ENCODE results near the gene MUC5B. TPM values are rescaled to one million over a fixed set of nuclear protein-coding genes. Genes with fewer than 3 reads are reported as not detected.
A peak's percentile ranks its signal among the peaks of the same experiment; 100 is the strongest.

Gene MUC5B
- total RNA-seq, 1 experiment from 2014 or later = 1.6 TPM

DNA sequence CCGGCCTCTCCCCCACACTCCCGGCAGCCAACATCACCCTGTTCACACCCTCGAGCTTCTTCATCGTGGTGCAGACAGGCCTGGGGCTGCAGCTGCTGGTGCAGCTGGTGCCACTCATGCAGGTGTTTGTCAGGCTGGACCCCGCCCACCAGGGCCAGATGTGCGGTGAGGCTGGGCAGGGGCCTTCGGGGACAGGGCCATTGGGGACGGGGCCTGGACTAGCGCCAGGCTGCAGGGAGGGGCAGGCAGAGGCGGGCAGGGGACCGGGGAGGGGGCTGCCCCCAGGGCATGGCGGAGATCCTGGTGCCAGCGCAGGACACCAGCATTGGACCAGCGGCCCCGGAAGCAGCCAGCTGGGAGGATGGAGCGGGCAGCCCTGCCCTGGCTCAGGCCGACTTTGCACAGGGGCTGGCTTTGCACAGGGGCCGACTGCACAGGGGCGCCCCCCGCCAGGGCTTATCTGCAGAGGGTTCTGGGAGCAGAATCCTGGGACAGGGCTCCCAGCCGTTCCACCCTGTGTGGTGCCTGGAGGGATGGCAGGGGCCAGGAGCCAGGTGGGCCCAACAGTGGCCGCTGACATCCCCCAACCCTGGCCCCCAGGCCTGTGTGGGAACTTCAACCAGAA is 8.6 kb downstream of the MUC5B start:
- DNase-seq (ENCODE audit: low spot score) (no peak), ATAC-seq (no peak)
- no peaks in the 10 kb centered on the region for H3K36me3 Mint-ChIP-seq
- H3K4me1 Mint-ChIP-seq = no peaks in the 10 kb centered on the region
- H3K4me3 Mint-ChIP-seq = no peak overlapping the region
- no peak overlapping the region for H3K27ac Mint-ChIP-seq
- ChIA-PET POLR2A (no interaction called here), CTCF (no interaction called here)
- H3K9me3 Mint-ChIP-seq = no peaks in the 10 kb centered on the region
- TF ChIP-seq FOXP1 (CRISPR knock-in tag; IDR thresholded peaks at IDR 0.05; ENCODE audit: borderline replicate concordance) (no peak), PREB (CRISPR knock-in tag; IDR thresholded peaks at IDR 0.05; ENCODE audit: borderline replicate concordance) (no peak), ZNF121 (CRISPR knock-in tag; IDR thresholded peaks at IDR 0.05) (no peak), HMGA2 (CRISPR knock-in tag; IDR thresholded peaks at IDR 0.05) (no peak), ZNF232 (CRISPR knock-in tag; IDR thresholded peaks at IDR 0.05) (no peak), TEAD1 (CRISPR knock-in tag; IDR thresholded peaks at IDR 0.05) (no peak), ZNF263 (CRISPR knock-in tag; IDR thresholded peaks at IDR 0.05; ENCODE audit: low read depth) (no peak), ZNF138 (CRISPR knock-in tag; conservative IDR thresholded peaks at IDR 0.05) (no peak), ZNF423 (CRISPR knock-in tag; IDR thresholded peaks at IDR 0.05) (no peak), ATF6 (CRISPR knock-in tag; IDR thresholded peaks at IDR 0.05) (no peak), ATF1 (CRISPR knock-in tag; IDR thresholded peaks at IDR 0.05) (no peak), NFYB (CRISPR knock-in tag; conservative IDR thresholded peaks at IDR 0.05; ENCODE audit: low read depth) (no peak), NFATC4 (CRISPR knock-in tag; IDR thresholded peaks at IDR 0.05) (no peak)
- TF ChIP-seq, protein P1, sequence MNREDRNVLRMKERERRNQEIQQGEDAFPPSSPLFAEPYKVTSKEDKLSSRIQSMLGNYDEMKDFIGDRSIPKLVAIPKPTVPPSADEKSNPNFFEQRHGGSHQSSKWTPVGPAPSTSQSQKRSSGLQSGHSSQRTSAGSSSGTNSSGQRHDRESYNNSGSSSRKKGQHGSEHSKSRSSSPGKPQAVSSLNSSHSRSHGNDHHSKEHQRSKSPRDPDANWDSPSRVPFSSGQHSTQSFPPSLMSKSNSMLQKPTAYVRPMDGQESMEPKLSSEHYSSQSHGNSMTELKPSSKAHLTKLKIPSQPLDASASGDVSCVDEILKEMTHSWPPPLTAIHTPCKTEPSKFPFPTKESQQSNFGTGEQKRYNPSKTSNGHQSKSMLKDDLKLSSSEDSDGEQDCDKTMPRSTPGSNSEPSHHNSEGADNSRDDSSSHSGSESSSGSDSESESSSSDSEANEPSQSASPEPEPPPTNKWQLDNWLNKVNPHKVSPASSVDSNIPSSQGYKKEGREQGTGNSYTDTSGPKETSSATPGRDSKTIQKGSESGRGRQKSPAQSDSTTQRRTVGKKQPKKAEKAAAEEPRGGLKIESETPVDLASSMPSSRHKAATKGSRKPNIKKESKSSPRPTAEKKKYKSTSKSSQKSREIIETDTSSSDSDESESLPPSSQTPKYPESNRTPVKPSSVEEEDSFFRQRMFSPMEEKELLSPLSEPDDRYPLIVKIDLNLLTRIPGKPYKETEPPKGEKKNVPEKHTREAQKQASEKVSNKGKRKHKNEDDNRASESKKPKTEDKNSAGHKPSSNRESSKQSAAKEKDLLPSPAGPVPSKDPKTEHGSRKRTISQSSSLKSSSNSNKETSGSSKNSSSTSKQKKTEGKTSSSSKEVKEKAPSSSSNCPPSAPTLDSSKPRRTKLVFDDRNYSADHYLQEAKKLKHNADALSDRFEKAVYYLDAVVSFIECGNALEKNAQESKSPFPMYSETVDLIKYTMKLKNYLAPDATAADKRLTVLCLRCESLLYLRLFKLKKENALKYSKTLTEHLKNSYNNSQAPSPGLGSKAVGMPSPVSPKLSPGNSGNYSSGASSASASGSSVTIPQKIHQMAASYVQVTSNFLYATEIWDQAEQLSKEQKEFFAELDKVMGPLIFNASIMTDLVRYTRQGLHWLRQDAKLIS (CRISPR knock-in tag; IDR thresholded peaks at IDR 0.05; ENCODE audit: borderline replicate concordance) = no peak
- TF ChIP-seq, protein P2, sequence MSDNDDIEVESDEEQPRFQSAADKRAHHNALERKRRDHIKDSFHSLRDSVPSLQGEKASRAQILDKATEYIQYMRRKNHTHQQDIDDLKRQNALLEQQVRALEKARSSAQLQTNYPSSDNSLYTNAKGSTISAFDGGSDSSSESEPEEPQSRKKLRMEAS (CRISPR knock-in tag; IDR thresholded peaks at IDR 0.05) = no peak
- TF ChIP-seq, protein P3, sequence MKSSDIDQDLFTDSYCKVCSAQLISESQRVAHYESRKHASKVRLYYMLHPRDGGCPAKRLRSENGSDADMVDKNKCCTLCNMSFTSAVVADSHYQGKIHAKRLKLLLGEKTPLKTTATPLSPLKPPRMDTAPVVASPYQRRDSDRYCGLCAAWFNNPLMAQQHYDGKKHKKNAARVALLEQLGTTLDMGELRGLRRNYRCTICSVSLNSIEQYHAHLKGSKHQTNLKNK (CRISPR knock-in tag; IDR thresholded peaks at IDR 0.05) = no peak
- H3K27me3 Mint-ChIP-seq (ENCODE audit: low read depth) = no peaks in the 10 kb centered on the region

DNA sequence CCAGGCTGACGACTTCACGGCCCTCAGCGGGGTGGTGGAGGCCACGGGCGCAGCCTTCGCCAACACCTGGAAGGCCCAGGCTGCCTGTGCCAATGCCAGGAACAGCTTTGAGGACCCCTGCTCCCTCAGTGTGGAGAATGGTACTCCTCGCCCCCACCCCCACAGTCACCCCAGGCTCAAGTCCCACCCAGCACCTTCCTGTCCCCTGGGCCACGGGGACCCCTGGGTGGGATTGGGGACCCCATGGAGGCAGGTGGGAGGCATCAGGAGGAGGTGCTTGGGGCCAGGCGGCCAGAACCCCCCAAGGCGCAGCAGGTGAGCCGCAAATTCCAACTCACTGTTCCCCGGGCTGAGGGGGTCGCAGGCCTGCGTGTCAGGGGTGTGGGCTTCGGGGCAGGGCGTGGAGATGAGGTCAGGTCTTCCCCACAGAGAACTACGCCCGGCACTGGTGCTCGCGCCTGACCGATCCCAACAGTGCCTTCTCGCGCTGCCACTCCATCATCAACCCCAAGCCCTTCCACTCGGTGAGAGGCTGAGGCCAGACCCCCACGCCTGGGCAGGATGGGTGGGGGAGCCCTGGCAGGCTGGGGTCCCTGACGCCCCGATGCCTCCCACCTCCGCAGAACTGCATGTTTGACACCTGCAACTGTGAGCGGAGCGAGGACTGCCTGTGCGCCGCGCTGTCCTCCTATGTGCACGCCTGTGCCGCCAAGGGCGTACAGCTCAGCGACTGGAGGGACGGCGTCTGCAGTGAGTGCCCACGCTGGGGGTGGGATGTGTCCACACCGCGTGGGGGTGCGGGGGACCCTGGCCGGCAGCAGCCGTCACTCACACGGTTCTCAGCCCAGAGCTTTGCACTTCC is 9.4 kb downstream of the MUC5B start:
- Mint-ChIP-seq H3K9me3 (no peaks in the 10 kb centered on the region), H3K4me1 (no peaks in the 10 kb centered on the region), H3K27me3 (ENCODE audit: low read depth) (no peaks in the 10 kb centered on the region), H3K27ac (no peak overlapping the region), H3K4me3 (no peak overlapping the region), H3K36me3 (no peaks in the 10 kb centered on the region)
- ATAC-seq (no peak), DNase-seq (ENCODE audit: low spot score) (peak; percentile 8)
- POLR2A ChIA-PET = interaction anchor here (0.6 kb wide), 1 partner anchor 15 kb away, joined by 3 read pairs; no protein-coding TSS in a partner anchor
- CTCF ChIA-PET = interaction anchor here (1.5 kb wide), 1 partner anchor 8 kb away, joined by 3 read pairs; no protein-coding TSS in a partner anchor
- TF ChIP-seq, protein P4, sequence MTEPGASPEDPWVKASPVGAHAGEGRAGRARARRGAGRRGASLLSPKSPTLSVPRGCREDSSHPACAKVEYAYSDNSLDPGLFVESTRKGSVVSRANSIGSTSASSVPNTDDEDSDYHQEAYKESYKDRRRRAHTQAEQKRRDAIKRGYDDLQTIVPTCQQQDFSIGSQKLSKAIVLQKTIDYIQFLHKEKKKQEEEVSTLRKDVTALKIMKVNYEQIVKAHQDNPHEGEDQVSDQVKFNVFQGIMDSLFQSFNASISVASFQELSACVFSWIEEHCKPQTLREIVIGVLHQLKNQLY (CRISPR knock-in tag; IDR thresholded peaks at IDR 0.05) = no peak

All from WTC11 (cell line).